Progenitor cell of endocrine pancreas (in vitro differentiated cells): ENCODE results near the gene CDC20. TPM values are rescaled to one million over a fixed set of nuclear protein-coding genes. Genes with fewer than 3 reads are reported as not detected.

ENCODE experiments used
- DNase-seq: peaks from one replicate; pipeline ENCODE4 v3.0.0; 2021; ENCODE audit warnings: low spot score; ENCODE audit not compliant: unreplicated experiment
- H3K27ac Mint-ChIP-seq: 2 replicates; pipeline ENCODE4 v1.8.0; 2021; ENCODE audit warnings: mild to moderate bottlenecking, moderate library complexity, mixed read lengths
- H3K27me3 Mint-ChIP-seq: 2 replicates; pipeline ENCODE4 v1.8.0; 2021; ENCODE audit warnings: mixed read lengths
- H3K36me3 Mint-ChIP-seq: 2 replicates; pipeline ENCODE4 v1.8.0; 2022; ENCODE audit warnings: mixed read lengths; ENCODE audit not compliant: insufficient read depth
- H3K4me1 Mint-ChIP-seq: 2 replicates; pipeline ENCODE4 v1.8.0; 2021; ENCODE audit warnings: low read depth, mixed read lengths
- H3K4me3 Mint-ChIP-seq: 2 replicates; pipeline ENCODE4 v1.8.0; 2021; ENCODE audit warnings: low read depth, mild to moderate bottlenecking, moderate library complexity, mixed read lengths
- H3K9me3 Mint-ChIP-seq: 2 replicates; pipeline ENCODE4 v1.8.0; 2021; ENCODE audit warnings: low read depth, mixed read lengths
- CTCF ChIP-seq: fragments of 200-600 bp; sonication (generic); IDR thresholded peaks from one replicate; pipeline ENCODE4 v1.5.0; 2021; ENCODE audit warnings: antibody characterized with exemption, mild to moderate bottlenecking; ENCODE audit not compliant: unreplicated experiment
- total RNA-seq: library from RNA; stranded (reverse); gene quantifications from 2 replicates; pipeline ENCODE4 v1.2.1, GENCODE V29; 2021

CDC20 gene
- total RNA-seq, 1 donor from 2014 or later, result 49.4 TPM

GRCh38 chr1:43365678-43366077, 6.9 kb downstream of the CDC20 start:
- H3K4me3 Mint-ChIP-seq, result peak overlapping the region; percentile 80
- no peak for DNase-seq
- H3K27ac Mint-ChIP-seq, result peak overlapping the region; percentile 93
- H3K36me3 Mint-ChIP-seq, result peaks cover 24% of the 10 kb centered on the region
- H3K9me3 Mint-ChIP-seq, result no peaks in the 10 kb centered on the region
- H3K4me1 Mint-ChIP-seq, result peaks cover 34% of the 10 kb centered on the region
- no peak for TF ChIP-seq CTCF
- no peaks in the 10 kb centered on the region for H3K27me3 Mint-ChIP-seq

GRCh38 chr1:43366179-43366578, 7.4 kb downstream of the CDC20 start:
- peaks cover 32% of the 10 kb centered on the region for H3K4me1 Mint-ChIP-seq
- peaks cover 23% of the 10 kb centered on the region for H3K36me3 Mint-ChIP-seq
- no peak for TF ChIP-seq CTCF
- peak; percentile 24 for DNase-seq
- H3K4me3 Mint-ChIP-seq, result peak overlapping the region; percentile 80
- no peaks in the 10 kb centered on the region for H3K27me3 Mint-ChIP-seq
- H3K27ac Mint-ChIP-seq, result peak overlapping the region; percentile 93
- no peaks in the 10 kb centered on the region for H3K9me3 Mint-ChIP-seq

- no peak for DNase-seq
- Mint-ChIP-seq H3K27ac (peak overlapping the region; percentile 80), H3K4me1 (peaks cover 29% of the 10 kb centered on the region), H3K27me3 (no peaks in the 10 kb centered on the region), H3K4me3 (peak overlapping the region; percentile 80), H3K36me3 (peaks cover 19% of the 10 kb centered on the region), H3K9me3 (no peaks in the 10 kb centered on the region)
- TF ChIP-seq CTCF, result no peak
These were observed 7.8 kb downstream of the CDC20 start for GRCh38 chr1:43366601-43367025.

GRCh38 chr1:43367026-43367903, 8.5 kb downstream of the CDC20 start:
- DNase-seq, result no peak
- peak overlapping the region; percentile 80 for H3K27ac Mint-ChIP-seq
- no peaks in the 10 kb centered on the region for H3K27me3 Mint-ChIP-seq

More at GRCh38 chr1:43367026-43367903, 8.5 kb downstream of the CDC20 start:
- peaks cover 14% of the 10 kb centered on the region for H3K36me3 Mint-ChIP-seq
- no peaks in the 10 kb centered on the region for H3K9me3 Mint-ChIP-seq
- peaks cover 26% of the 10 kb centered on the region for H3K4me1 Mint-ChIP-seq
- no peak for TF ChIP-seq CTCF
- peak overlapping the region; percentile 80 for H3K4me3 Mint-ChIP-seq
